ENCODE measurements around the gene SYTL3. TPM values are rescaled to one million over a fixed set of nuclear protein-coding genes. Genes with fewer than 3 reads are reported as not detected.

The SYTL3 gene
- total and polyA plus RNA-seq, 2 experiments from 2014 or later = 0.07 TPM; not detected in 1

GRCh38 chr6:158761746-158762145 is 111.9 kb downstream of the SYTL3 start:
- no peaks in the 10 kb centered on the region for H3K9me2 ChIP-seq (ENCODE audit: insufficient read depth)
- H3K27me3 Mint-ChIP-seq (ENCODE audit: insufficient read depth, low read depth, poor library complexity) = peaks cover 23% of the 10 kb centered on the region
- H3K36me3 ChIP-seq (ENCODE audit: insufficient read depth) = peaks cover 16% of the 10 kb centered on the region
- DNase-seq (ENCODE audit: low spot score) = no peak
- no peak overlapping the region for H3K4me2 ChIP-seq
- H3K4me3 Mint-ChIP-seq = no peak overlapping the region; the same call in 2 of the 3 replicates
- peaks cover 9% of the 10 kb centered on the region for H4K20me1 ChIP-seq (replicated peaks; ENCODE audit: insufficient read depth)
- H3K9me3 Mint-ChIP-seq = peaks cover 2% of the 10 kb centered on the region; the same call in 2 of the 3 replicates
- peaks cover 31% of the 10 kb centered on the region for H3K4me1 Mint-ChIP-seq
- H3K27ac ChIP-seq (ENCODE audit: low read depth) = no peak overlapping the region
- H3K4me1 ChIP-seq (ENCODE audit: insufficient read depth) = peaks cover 15% of the 10 kb centered on the region
- H3K27me3 ChIP-seq (ENCODE audit: insufficient read depth) = no peaks in the 10 kb centered on the region
- no peak for ATAC-seq
- no peak overlapping the region for H2AFZ ChIP-seq
- H3K27ac Mint-ChIP-seq = no peak overlapping the region
- H3F3A ChIP-seq (replicated peaks; ENCODE audit: low read depth) = peaks cover 36% of the 10 kb centered on the region
- H3K79me2 ChIP-seq (replicated peaks; ENCODE audit: insufficient read depth) = no peaks in the 10 kb centered on the region
- H3K36me3 Mint-ChIP-seq (ENCODE audit: low read depth) = peaks cover 25% of the 10 kb centered on the region
- TF ChIP-seq POLR2AphosphoS5 (IDR thresholded peaks at IDR 0.05; ENCODE audit: low read depth) (no peak), EZH2 (IDR thresholded peaks at IDR 0.05; ENCODE audit: low read depth, unreplicated experiment) (no peak), JUNB (IDR thresholded peaks at IDR 0.05; ENCODE audit: unreplicated experiment) (no peak), STAT1 (IDR thresholded peaks at IDR 0.05; ENCODE audit: unreplicated experiment) (no peak), ETS1 (IDR thresholded peaks at IDR 0.05) (no peak), ZNF462 (CRISPR knock-in tag; IDR thresholded peaks at IDR 0.05) (no peak), CREB1 (CRISPR knock-in tag; IDR thresholded peaks at IDR 0.05; ENCODE audit: low read depth) (no peak), ZNF114 (CRISPR knock-in tag; IDR thresholded peaks at IDR 0.05) (no peak), CTCF (conservative IDR thresholded peaks at IDR 0.05; ENCODE audit: low read depth in 2 of 2) (no peak), REST (IDR thresholded peaks at IDR 0.05; ENCODE audit: unreplicated experiment) (no peak), EZH2phosphoT487 (IDR thresholded peaks at IDR 0.05; ENCODE audit: unreplicated experiment) (no peak), NANOG (IDR thresholded peaks at IDR 0.05; ENCODE audit: borderline replicate concordance) (no peak)
- no peak overlapping the region for H3K4me3 ChIP-seq
